GM23338 (cell line): ENCODE data around the gene BAIAP2. TPM values are rescaled to one million over a fixed set of nuclear protein-coding genes. Genes with fewer than 3 reads are reported as not detected.

Experiments used
- ATAC-seq: fragments of 200-7000 bp; cut with Tn5 transposase; 3 replicates; pipeline ENCODE4 v1.9.1; 2020
- DNase-seq: peaks from one replicate; pipeline ENCODE4 v3.0.0-alpha.2; 2015; ENCODE audit warnings: low spot score
- H2AFZ ChIP-seq: fragments of 200-600 bp; sonication (generic); 2 replicates; pipeline ENCODE4 v1.8.0; 2016; ENCODE audit warnings: antibody characterized with exemption, mild to moderate bottlenecking, moderate library complexity
- H3F3A ChIP-seq: fragments of 200-600 bp; sonication (generic); replicated peaks from 2 replicates; pipeline ENCODE4 v1.8.0; 2017; ENCODE audit warnings: antibody characterized with exemption, mixed run types, low read depth
- H3K27ac ChIP-seq: fragments of 200-600 bp; sonication (generic); 2 replicates; pipeline ENCODE4 v1.6.1; 2016; ENCODE audit warnings: low read depth
- H3K27me3 ChIP-seq: fragments of 200-600 bp; sonication (generic); 2 replicates; pipeline ENCODE4 v1.8.0; 2016; ENCODE audit warnings: mild to moderate bottlenecking, mixed run types, moderate library complexity; ENCODE audit not compliant: insufficient read depth
- H3K36me3 ChIP-seq: fragments of 200-600 bp; sonication (generic); 2 replicates; pipeline ENCODE4 v1.8.0; 2016; ENCODE audit warnings: mild to moderate bottlenecking; ENCODE audit not compliant: insufficient read depth
- H3K4me1 ChIP-seq: fragments of 200-600 bp; sonication (generic); 2 replicates; pipeline ENCODE4 v1.8.0; 2016; ENCODE audit warnings: mild to moderate bottlenecking, moderate library complexity; ENCODE audit not compliant: insufficient read depth
- H3K4me2 ChIP-seq: fragments of 200-600 bp; sonication (generic); 2 replicates; pipeline ENCODE4 v1.7.1; 2017; ENCODE audit warnings: mixed run types
- H3K4me3 ChIP-seq: fragments of 200-600 bp; sonication (generic); 2 replicates; pipeline ENCODE4 v1.6.1; 2016; ENCODE audit warnings: mixed run types
- H3K79me2 ChIP-seq: fragments of 200-600 bp; sonication (generic); replicated peaks from 2 replicates; pipeline ENCODE4 v1.8.0; 2017; ENCODE audit warnings: mild to moderate bottlenecking; ENCODE audit not compliant: insufficient read depth
- H3K9me2 ChIP-seq: fragments of 200-600 bp; sonication (generic); 2 replicates; pipeline ENCODE4 v1.8.0; 2017; ENCODE audit not compliant: insufficient read depth
- H4K20me1 ChIP-seq: fragments of 200-600 bp; sonication (generic); replicated peaks from 2 replicates; pipeline ENCODE4 v1.8.0; 2017; ENCODE audit warnings: mild to moderate bottlenecking; ENCODE audit not compliant: insufficient read depth
- H3K27ac Mint-ChIP-seq: 2 replicates; pipeline ENCODE4 v1.8.0; 2020; ENCODE audit warnings: inconsistent platforms, mild to moderate bottlenecking, moderate library complexity, mixed read lengths
- H3K27me3 Mint-ChIP-seq: 3 replicates; pipeline ENCODE4 v1.8.0; 2022; ENCODE audit warnings: low read depth, mild to moderate bottlenecking, moderate library complexity, mixed read lengths, inconsistent platforms; ENCODE audit not compliant: insufficient read depth, poor library complexity
- H3K36me3 Mint-ChIP-seq: 3 replicates; pipeline ENCODE4 v1.8.0; 2021; ENCODE audit warnings: low read depth, mild to moderate bottlenecking, inconsistent platforms, moderate library complexity, mixed read lengths
- H3K4me1 Mint-ChIP-seq: 3 replicates; pipeline ENCODE4 v1.8.0; 2020; ENCODE audit warnings: mild to moderate bottlenecking, inconsistent platforms, mixed read lengths
- H3K4me3 Mint-ChIP-seq: 3 replicates; pipeline ENCODE4 v1.8.0; 2021; ENCODE audit warnings: moderate library complexity, mild to moderate bottlenecking, inconsistent platforms, mixed read lengths
- H3K9me3 Mint-ChIP-seq: 3 replicates; pipeline ENCODE4 v1.8.0; 2020; ENCODE audit warnings: moderate library complexity, mild to moderate bottlenecking, inconsistent platforms, mixed read lengths
- CREB1 ChIP-seq: fragments of 250-450 bp; sonication (Bioruptor Pico); IDR thresholded peaks from 2 replicates; pipeline ENCODE4 v1.5.0; 2020; ENCODE audit warnings: low read depth, mild to moderate bottlenecking, moderate library complexity
- CTCF ChIP-seq, 2 experiments: fragments of 200-600 bp in 1 of 2; sonication (generic) in 1 of 2; conservative IDR thresholded peaks; 2 replicates each; pipeline versions ENCODE4 v1.5.1 to v1.6.1; 2016 to 2017; ENCODE audit warnings: antibody characterized with exemption in 2 of 2, low read depth in 2 of 2, mild to moderate bottlenecking in 2 of 2, moderate library complexity in 1 of 2
- ETS1 ChIP-seq: IDR thresholded peaks from 2 replicates; pipeline ENCODE4 v1.6.1; 2016; ENCODE audit warnings: antibody characterized with exemption
- EZH2 ChIP-seq: fragments of 200-600 bp; sonication (generic); IDR thresholded peaks from one replicate; pipeline ENCODE4 v1.8.0; 2017; ENCODE audit warnings: antibody characterized with exemption, mild to moderate bottlenecking, low read depth; ENCODE audit not compliant: unreplicated experiment
- EZH2phosphoT487 ChIP-seq: fragments of 200-600 bp; sonication (generic); IDR thresholded peaks from one replicate; pipeline ENCODE4 v1.8.1; 2018; ENCODE audit warnings: antibody characterized with exemption; ENCODE audit not compliant: unreplicated experiment
- JUNB ChIP-seq: IDR thresholded peaks from one replicate; pipeline ENCODE4 v1.6.1; 2016; ENCODE audit warnings: antibody characterized with exemption; ENCODE audit not compliant: unreplicated experiment
- NANOG ChIP-seq: IDR thresholded peaks from 2 replicates; pipeline ENCODE4 v1.6.1; 2016; ENCODE audit warnings: antibody characterized with exemption, borderline replicate concordance
- POLR2AphosphoS5 ChIP-seq: IDR thresholded peaks from 2 replicates; pipeline ENCODE4 v1.6.1; 2016; ENCODE audit warnings: antibody characterized with exemption, low read depth
- STAT1 ChIP-seq: IDR thresholded peaks from one replicate; pipeline ENCODE4 v1.6.1; 2016; ENCODE audit warnings: antibody characterized with exemption; ENCODE audit not compliant: unreplicated experiment
- ZNF331 ChIP-seq: fragments of 250-450 bp; sonication (Bioruptor Pico); IDR thresholded peaks from 2 replicates; pipeline ENCODE4 v1.5.0; 2020; ENCODE audit warnings: low read depth, mild to moderate bottlenecking, moderate library complexity
- ZNF462 ChIP-seq: fragments of 250-450 bp; sonication (Bioruptor Pico); IDR thresholded peaks from 2 replicates; pipeline ENCODE4 v1.5.0; 2020; ENCODE audit warnings: mild to moderate bottlenecking, moderate library complexity
- polyA plus RNA-seq: library from polyadenylated mRNA; unstranded; fragments of >200 nt; fragmentation: Nextera tagmentation; extraction: Ambion mirVana; gene quantifications from 2 replicates; pipeline ENCODE4 v1.2.1, GENCODE V29; 2016
- total RNA-seq: library from RNA; depleted of rRNA; stranded (reverse); fragments of >200 nt; shearing (Covaris generic); gene quantifications from 2 replicates; pipeline ENCODE4 v1.2.3, GENCODE V29; 2014

Gene BAIAP2
- total and polyA plus RNA-seq, 2 experiments from 2014 or later = 21.7 to 22.7 TPM

GRCh38 chr17:81067391-81067811, 32.5 kb downstream of the BAIAP2 start (continued):
- no peak for TF ChIP-seq ETS1
- no peak for TF ChIP-seq NANOG
- no peak for TF ChIP-seq STAT1
- TF ChIP-seq CTCF (conservative IDR thresholded peaks at IDR 0.05; ENCODE audit: low read depth in 2 of 2) = no peak
- no peak for TF ChIP-seq ZNF331 (CRISPR knock-in tag)
- TF ChIP-seq EZH2phosphoT487 = no peak
- TF ChIP-seq EZH2 = no peak
- TF ChIP-seq POLR2AphosphoS5 = no peak

- H3K4me3 ChIP-seq = no peak overlapping the region
- H3K79me2 ChIP-seq = no peaks in the 10 kb centered on the region
- no peak overlapping the region for H3K4me2 ChIP-seq
- H3K27me3 ChIP-seq = no peaks in the 10 kb centered on the region
- peaks cover 4% of the 10 kb centered on the region for H3K27me3 Mint-ChIP-seq
- no peak overlapping the region for H3K27ac ChIP-seq
- H3K4me1 ChIP-seq = no peaks in the 10 kb centered on the region
- H3K36me3 Mint-ChIP-seq = no peaks in the 10 kb centered on the region
- no peaks in the 10 kb centered on the region for H3K36me3 ChIP-seq
- DNase-seq (no peak), ATAC-seq (no peak)
- TF ChIP-seq ZNF331 (CRISPR knock-in tag) = no peak
- TF ChIP-seq JUNB = no peak
- no peak for TF ChIP-seq STAT1
- H4K20me1 ChIP-seq = no peaks in the 10 kb centered on the region
- no peaks in the 10 kb centered on the region for H3F3A ChIP-seq
- H2AFZ ChIP-seq = no peak overlapping the region
- H3K9me2 ChIP-seq = no peaks in the 10 kb centered on the region
- no peak overlapping the region for H3K27ac Mint-ChIP-seq
- no peak overlapping the region for H3K4me3 Mint-ChIP-seq
- no peaks in the 10 kb centered on the region for H3K9me3 Mint-ChIP-seq
- peaks cover 10% of the 10 kb centered on the region; the same call in 2 of the 3 replicates for H3K4me1 Mint-ChIP-seq
Measured at GRCh38 chr17:81068411-81069134, 33.6 kb downstream of the BAIAP2 start.

- Mint-ChIP-seq H3K4me1 (peaks cover 8% of the 10 kb centered on the region), H3K36me3 (no peaks in the 10 kb centered on the region), H3K27me3 (peaks cover 7% of the 10 kb centered on the region), H3K4me3 (no peak overlapping the region), H3K27ac (no peak overlapping the region), H3K9me3 (no peaks in the 10 kb centered on the region)
- no peaks in the 10 kb centered on the region for H3F3A ChIP-seq
- no peaks in the 10 kb centered on the region for H4K20me1 ChIP-seq
- H3K4me1 ChIP-seq = no peaks in the 10 kb centered on the region
- no peak overlapping the region for H3K4me3 ChIP-seq
- no peak for ATAC-seq
- H3K9me2 ChIP-seq = no peaks in the 10 kb centered on the region
- H3K27ac ChIP-seq = no peak overlapping the region
- no peaks in the 10 kb centered on the region for H3K27me3 ChIP-seq
- DNase-seq = no peak
- H3K79me2 ChIP-seq = no peaks in the 10 kb centered on the region
- H3K4me2 ChIP-seq = no peak overlapping the region
- no peaks in the 10 kb centered on the region for H3K36me3 ChIP-seq
- no peak overlapping the region for H2AFZ ChIP-seq
- TF ChIP-seq CREB1 (CRISPR knock-in tag) = no peak
- TF ChIP-seq POLR2AphosphoS5 = no peak
- no peak for TF ChIP-seq NANOG
- TF ChIP-seq ZNF462 (CRISPR knock-in tag) = no peak
- TF ChIP-seq EZH2phosphoT487 = no peak
Measured at GRCh38 chr17:81069135-81069645, 34.2 kb downstream of the BAIAP2 start.
